GM18517 (cell line): ENCODE measurements around the gene RPRML.
"Not testable (repeated sequence)": the region's sequence is repeated elsewhere in the genome, so short reads cannot be mapped to it uniquely, and the experiment has no call there.

Experiments used
- ATAC-seq: cut with Tn5 transposase; IDR thresholded peaks from one replicate; pipeline ENCODE4 v1.9.1; 2021; ENCODE audit warnings: mild to moderate bottlenecking, moderate library complexity; ENCODE audit not compliant: unreplicated experiment

RPRML gene

DNA sequence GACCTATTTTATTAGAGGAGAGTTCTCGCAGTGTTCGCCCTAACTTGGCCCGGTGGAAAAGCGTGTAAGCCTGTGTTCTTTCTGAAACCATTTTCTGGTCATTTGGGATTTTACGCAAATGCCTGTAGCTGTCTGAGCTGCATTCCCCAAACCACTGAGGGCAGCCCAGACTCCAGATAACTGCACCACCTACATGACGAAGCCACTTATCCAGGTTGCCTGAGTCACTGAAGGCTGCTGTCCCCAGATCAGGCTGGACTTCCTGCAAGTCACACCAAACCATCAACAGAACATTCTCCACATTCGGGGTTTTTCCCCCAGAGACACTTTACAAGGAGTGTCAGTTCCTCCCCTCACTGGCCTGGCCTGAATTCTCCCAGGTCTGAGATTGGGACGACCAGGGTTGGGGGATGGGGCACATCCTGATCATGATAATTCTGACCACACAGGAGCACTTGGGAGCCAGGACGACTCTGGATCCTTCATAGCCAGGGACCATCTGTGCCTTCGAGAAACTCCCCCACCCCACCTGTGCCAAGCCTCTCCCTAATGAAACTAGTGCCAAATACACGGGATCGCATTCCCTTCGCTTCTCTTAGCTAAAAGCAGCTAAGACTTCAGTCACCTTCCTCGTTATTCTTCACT is 2.3 kb downstream of the RPRML start:
- no peak for ATAC-seq

DNA sequence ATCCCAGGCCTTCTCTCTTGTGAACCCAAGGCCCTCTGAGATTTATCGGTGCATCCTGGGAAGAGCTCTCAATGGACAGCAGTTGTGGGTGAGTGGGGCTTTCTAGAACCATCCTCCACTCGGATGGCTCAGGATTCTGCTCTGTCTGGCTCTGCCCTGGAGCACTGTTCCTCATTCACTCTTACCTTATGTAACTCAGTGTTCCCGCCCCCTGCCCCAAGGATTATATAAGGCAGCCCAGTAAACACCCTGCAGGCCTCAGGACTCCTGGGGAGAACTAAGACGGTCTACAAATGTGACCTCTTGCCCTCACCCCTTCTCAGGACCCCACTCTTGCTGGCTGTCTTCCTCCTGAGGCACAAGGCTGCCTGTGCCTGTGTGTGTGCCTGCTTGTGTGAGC is 3.8 kb downstream of the RPRML start:
- ATAC-seq = no peak

DNA sequence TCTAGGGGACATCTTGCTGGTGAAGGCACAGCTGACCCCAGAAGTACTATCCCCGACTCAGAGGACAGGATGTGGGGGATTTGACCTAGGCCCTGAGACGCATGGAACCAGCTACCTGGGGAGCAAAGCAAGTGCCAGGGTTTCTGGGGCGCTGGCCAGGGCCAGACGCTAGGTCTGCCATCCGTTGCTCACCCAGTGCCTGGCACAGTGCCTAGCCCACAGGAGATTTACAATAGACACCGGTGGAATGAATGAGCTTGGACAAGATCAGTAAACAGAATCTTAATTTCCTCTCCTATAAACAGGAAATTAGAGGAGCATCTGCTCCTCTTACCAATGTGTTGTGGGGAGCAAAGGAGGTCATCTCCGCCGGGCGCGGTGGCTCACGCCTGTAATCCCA is 5.0 kb downstream of the RPRML start:
- ATAC-seq = no peak

DNA sequence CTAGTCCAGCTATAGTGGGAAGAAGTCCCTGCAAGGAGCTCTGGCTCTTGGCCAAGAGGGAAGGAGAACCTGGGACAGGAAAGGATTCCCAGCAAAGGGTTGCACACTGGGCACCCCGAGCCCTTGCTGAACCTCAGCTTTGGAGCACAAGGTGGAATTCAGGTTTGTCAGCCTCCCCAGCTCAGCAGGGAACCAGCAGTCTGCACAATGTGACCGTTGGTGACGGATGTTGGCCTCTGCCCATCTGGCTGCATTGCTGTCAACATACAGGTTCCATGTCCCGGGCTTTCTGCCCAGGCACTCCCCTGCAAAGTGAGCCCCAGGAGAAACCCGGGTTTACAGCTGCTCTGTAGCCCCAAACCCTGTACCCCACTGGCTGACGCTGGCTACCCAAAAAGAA is 6.7 kb downstream of the RPRML start:
- no peak for ATAC-seq

DNA sequence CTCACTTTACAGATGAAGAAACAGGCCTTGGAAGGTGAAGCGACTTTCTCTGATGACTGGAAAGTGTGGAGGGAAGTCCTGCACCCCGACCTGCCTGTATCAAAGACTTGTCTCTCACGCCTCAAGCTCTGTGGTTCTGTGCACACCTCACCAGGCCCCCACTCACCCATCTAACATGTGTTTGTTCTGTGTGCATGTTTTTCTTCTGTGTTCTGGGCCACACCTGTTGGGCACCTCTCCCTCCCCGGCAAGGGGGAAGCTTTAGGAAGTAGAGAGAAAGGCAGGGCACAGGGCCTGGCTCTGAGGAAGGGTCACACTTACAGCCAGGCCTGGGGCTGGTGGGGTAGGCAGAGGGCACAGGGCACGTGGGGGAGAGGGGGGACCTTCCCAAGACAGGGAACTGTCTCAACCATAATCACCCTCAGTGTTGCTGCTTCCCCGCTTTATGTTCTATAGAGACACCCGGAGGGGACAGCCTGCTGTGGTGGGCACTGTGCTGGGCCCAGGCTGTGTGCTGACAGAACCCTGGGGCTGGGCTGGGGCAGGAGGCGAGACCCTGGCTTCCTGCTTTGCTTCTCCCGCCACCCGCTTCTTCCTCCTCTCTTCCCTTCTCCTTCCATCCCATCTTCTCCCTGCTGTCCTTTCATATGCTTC is 7.3 kb downstream of the RPRML start:
- no peak for ATAC-seq

DNA sequence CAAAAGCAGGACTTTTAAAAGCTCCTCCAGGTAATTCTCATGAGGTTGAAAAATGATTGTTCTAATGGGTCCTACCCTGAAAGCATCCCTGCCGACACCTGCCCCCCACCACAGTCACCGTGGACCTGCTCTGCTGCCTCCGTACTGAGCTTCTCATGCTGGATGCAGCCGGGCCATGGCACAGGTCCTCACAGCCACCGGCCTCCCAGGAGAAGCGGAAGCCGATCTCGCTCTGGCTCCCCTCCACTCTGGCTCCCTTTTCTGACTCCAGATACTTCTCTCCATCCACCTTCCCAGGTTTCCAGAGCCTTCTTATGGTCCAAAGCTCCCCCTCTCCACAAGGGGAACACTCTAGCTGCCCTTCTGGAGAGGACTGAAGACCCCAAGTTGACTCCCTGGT is 10.2 kb downstream of the RPRML start:
- no peak for ATAC-seq

DNA sequence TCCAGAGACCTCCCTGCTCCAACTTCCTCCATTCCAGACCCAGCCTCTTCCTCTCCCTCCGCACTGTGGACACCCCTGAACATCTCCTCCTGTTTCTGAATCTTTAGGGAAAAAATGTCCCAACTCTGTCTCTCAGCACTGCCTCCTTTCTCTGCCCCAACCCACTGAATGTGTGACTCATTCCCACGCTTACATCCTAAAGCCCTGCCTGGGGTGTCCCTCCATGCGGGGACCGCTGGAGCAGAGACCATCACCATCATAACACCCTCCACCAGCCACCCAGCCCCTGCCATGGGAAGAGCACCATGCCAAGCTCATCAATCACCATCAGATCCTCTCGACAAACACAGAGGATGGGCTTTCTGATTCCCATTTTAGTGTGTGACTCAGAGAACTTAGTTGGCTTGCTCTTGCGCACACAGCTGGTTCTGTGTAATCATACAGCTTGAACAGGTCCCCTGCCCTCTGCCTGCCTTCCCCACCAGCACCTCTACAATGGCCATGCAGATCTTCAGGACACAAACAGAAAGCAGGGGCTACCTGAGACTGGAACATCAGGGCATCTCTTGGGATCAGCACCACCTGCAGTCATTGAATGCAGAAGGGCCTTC is 10.7 kb downstream of the RPRML start:
- ATAC-seq = no peak

DNA sequence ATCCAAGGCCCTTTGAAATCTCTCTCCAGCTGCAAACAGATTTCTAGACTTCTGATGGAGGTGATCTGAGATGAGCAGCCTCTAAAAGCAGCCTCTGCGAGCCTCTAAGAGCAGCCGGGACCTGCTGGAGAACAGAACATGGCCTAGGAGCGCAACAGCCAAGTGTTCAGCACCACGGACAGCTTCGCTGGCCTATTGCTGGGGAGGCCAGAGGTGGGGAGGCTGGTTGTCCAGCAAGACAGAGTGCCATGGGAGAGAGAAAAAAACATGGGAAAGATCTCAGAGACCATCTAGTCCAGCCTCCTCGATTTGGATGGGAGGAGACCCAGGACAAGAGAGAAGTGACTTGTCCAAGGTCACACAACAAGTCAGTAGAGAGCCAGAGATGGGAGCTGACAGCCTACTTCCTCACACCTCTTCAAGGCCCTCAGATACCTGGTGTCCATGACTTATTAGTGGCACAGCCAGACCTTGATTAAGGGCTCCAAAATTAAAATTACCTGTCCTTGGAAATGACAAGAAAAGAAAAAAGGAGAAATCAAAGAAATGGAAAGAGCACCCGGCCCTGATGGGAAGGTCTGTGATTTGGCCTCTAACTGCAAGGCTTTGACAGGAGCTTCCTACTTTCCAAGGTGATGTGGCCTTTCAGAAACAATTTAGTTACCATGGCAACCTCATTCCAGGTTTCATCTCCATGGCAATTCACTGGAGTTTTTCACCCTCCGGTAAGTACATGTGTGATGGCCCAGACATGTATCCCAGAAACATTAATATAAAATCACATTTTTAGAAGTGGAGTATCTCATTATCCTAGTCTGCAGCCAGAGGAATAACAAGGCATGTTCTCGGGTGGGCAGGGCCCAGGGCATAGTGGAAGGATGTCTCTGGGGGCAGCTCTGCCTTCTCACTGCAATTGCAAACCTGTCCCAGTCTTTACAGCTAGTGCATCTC is 14.5 kb downstream of the RPRML start:
- ATAC-seq = no peak

DNA sequence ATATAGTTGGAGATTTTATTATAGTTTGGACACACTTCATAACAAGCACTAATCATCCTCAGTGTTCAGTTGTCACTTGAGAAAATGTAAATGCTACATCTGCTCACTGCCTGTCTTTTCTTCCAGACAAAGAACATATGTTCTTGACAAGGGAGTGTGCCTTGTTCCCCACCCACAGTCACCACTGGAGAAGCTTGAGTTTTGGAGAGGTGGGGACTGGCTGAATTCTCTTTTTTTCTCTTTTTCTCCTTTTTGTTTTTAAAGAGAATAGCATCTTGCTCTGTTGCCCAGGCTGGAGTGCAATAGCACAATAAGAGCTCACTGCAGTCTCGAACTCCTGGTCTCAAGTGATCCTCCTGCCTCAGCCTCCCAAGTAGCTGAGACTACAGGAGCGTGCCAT is 15.5 kb downstream of the RPRML start:
- ATAC-seq = no peak

DNA sequence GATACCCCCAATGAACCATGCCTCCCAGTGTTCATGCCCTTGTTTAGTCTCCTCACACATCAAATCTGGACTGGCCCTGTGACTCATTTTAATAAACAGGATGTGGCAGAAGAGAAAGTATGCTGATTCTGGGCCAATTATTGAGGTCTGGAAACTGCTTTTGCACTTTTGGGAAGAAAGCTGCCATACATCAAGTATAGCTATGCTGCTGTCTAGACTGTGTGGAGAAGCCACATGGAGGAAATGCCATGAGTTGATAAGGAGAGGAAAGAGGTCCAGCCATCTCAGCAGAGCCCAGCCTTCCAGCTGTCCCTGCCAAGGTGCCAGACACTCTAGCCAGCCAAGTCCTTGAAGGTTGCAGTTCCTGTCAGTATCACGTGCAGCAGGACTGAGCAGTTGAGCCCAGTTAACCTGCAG is 16.7 kb downstream of the RPRML start:
- ATAC-seq = no peak

DNA sequence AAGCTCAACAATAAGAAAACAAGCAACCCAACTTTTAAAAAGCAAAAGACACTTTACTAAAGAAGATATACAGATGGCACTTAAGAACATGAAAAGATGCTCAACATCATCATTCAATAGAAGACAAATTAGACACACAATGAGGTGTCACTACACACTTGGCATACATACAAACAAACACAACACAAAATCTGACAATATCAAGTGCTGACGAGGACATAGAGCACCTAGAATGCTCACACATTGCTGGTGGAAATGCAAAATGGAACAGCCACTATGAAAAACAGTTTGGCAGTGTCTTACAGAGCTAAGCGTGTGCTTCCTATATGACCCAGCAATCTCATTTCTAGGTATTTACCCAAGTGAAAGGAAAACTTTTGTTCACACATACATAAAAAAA is 18.9 kb downstream of the RPRML start:
- ATAC-seq = no peak

DNA sequence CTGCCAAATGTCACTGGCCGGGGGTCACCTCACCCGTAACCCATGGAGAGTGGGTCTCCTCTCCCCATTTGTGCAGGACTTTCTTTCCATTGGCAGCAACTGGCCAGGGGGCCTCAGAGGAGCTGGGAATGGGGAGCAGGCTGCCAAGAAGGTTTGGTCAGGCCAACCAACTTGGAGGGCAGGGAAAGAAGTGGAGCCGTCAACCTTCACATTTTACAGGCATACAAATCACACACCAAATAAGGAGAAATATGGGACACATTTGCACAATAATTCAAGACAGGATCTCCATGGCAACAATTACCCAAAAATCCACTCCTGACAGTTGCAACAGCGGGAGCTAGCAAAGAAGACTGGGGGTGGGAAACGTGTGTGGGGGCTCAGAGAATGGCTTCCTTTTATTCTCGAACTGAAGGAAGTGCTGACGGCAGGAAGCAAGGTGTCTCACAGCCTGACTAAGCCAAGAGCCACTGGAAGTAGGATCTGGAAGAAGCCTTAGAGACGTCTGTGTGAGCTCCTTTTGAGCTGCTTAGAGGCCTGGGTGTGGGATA is 20.9 kb downstream of the RPRML start:
- ATAC-seq = no peak

DNA sequence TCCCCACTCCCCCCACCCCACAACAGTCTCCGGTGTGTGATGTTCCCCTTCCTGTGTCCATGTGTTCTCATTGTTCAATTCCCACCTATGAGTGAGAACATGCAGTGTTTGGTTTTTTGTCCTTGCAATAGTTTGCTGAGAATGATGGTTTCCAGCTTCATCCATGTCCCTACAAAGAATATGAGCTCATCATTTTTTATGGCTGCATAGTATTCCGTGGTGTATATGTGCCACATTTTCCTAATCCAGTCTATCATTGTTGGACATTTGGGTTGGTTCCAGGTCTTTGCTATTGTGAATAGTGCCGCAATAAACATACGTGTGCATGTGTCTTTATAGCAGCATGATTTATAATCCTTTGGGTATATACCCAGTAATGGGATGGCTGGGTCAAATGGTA is 25.9 kb downstream of the RPRML start:
- ATAC-seq = not testable (repeated sequence)

DNA sequence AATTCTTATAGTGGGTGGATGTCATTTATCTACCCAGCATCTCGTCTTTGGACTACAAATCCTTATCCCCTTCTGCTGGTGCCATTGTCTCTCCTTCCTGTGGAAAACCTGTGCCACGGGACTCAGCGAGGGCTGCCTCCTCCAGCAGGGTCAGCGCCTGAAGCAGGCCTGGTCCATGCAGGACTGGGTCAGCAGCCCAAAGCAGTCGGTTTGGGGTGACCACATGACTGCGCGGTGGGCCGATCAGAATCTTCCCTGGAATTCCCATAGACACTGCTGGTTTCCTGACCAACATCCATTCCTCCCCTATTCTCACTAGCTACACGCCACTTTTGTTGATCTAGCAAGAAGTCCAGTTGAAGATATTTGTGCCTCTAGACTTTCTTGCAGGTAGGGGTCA is 26.9 kb downstream of the RPRML start:
- no peak for ATAC-seq

DNA sequence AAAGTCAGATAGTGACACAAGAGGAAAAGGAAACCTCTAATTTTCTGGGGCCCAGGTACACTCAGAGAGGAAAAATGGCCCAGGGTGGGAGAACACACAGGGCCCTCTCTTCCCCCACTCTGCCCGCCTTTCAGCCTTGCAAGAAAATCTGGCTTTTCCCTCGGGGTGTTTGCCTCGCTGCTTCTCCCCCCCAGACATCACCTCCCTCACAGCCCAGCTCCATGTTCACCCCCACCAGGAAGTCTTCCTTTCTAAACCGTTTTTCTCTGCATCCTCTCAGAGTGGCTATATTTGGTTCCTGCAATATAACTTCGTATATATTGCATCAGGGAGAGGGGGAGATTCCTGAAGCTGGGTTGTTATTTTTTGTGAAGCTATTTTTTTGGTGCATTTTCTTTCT is 27.3 kb downstream of the RPRML start:
- ATAC-seq = no peak

DNA sequence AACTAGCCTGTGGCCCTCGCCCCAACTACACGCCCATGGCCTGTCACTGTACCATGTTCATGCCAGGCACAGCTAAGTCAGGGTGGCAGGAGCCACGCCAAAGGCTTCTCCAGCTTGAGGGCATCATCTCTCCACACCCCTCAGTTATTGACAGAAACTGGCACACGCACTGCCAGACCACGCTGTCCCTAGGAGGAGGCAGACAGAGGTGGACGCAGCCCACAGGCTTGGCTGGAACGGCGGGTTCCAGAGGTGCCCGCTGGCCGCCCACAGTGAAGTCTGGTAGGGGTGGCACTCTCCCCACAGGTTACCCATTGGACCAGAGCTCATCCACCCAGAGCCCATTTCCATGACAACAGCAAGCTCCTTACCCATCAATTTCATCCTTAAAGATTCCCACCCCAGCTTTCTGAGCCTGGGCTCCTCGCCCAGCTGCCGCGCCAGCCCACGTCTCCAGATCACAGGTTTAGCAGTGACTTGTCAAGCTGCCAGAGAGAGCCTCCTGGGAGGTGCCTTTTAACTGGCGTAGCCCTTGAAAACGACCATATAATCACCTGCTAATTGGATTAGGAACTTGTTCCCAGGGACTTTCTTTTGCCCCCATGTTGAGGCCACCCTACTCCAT is 27.9 kb downstream of the RPRML start:
- ATAC-seq = no peak

DNA sequence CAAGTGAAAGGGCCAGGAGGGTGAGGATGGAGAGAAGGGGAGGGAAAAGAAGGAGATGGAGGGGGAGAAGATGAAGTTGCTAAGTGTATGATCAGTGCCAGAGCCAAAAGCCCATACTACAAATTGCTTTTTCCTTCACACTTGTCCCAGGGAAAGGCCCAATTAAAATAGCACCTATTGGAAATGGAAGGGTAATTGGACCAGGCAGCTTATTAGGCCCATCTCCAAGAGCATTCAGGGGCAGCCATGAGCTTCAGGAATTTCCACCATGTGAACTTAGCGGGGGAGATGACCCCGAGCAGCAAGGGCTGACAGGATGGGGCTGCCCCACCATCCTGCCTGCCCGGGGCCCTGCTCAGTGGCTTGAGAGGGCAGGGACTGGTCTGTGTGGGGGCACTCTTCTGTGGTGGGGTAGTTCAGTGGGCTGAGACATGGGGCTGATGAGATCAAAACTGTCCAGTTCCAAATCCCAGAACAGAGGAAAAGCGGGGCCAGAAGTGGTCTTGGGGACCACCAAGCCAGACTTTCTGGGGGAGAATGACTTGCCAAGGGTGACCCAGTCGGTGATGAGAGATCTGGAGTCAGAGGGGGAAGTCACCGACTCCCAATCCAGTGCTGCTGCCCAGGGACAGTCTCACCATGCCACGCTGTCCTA is 28.6 kb downstream of the RPRML start:
- no peak for ATAC-seq

DNA sequence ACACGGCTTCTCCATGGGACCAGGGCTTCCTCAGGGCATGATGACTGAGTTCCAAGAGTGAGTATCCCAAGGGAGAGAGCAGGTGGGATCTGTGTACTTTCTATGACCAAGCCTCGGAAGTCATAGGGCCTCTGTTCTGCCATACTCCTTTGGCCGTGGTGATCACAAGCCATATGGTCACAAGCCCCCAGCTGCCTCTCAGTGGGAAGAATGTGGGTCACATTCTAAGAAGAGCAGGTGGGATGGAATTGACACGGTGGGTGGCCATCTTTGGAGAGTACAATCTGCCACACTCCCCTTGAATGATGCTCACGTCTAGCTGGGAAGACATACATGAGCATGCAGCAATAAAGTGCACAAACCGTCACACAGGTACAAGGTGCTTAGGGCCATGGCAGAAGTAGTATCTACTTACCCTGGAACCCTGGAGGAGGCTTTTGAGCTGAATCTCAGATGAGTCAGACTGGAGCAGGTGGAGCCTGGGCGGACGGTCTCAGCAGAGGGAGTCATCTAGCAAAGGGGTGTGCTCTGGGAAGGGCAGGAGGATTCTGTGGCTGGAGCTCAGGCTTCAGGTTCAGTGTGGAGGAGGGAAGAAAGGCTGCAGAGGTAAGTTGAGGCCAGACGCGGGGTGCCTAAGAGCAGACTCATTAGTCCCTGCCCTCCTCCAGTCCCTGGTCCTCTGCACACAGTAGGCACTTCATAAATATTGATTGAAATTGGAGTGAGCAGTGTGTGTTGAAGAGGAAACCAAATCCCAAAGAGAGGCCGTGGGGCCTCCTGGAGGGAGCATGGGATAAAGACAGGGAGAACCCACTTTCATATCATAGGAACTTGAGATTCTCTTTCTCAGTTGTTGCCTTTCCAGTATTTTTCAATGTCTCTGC is 29.5 kb downstream of the RPRML start:
- ATAC-seq = no peak

DNA sequence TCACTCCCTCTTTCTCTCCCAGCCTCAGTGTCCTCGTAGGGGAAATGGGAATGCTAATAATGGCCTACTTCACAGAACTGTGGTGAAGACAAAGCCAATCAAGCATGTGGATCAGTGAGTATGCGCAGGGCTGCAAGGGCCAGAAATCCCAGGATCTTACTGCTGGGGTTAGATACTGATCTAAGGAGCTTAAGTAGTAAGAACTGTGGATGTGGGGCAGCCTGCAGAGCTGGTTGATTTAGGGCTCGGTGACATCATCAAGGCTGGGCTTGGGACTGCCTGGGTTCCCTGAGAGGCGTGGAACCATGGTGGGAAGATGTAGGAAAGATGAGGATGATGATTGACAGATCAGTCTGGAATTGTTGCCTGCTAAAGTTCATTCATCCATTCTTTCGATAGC is 30.5 kb downstream of the RPRML start:
- ATAC-seq = no peak
